Embryonic facial prominence (tissue), 1 donor: ENCODE measurements around the gene NCAM1.

Source experiments
- DNase-seq: peaks from one replicate; pipeline ENCODE4 v3.0.0-alpha.2; 2016; ENCODE audit errors: extremely low spot score

NCAM1 gene

GRCh38 chr11:113085446-113085845 lies 124.2 kb downstream of the NCAM1 start:
- DNase-seq, result no peak

- DNase-seq, result no peak
Observed at GRCh38 chr11:113087706-113088105, 126.5 kb downstream of the NCAM1 start.

- no peak for DNase-seq
Observed at GRCh38 chr11:113090716-113091480, 129.7 kb downstream of the NCAM1 start.

GRCh38 chr11:113091481-113091780 lies 130.2 kb downstream of the NCAM1 start:
- DNase-seq, result no peak

- DNase-seq, result no peak
Observed at GRCh38 chr11:113096648-113097047, 135.4 kb downstream of the NCAM1 start.

- no peak for DNase-seq
Observed at GRCh38 chr11:113103932-113104690, 142.9 kb downstream of the NCAM1 start.

- DNase-seq, result no peak
Observed at GRCh38 chr11:113104691-113105251, 143.6 kb downstream of the NCAM1 start.

GRCh38 chr11:113105592-113105991 lies 144.4 kb downstream of the NCAM1 start:
- no peak for DNase-seq

GRCh38 chr11:113106507-113106906 lies 145.3 kb downstream of the NCAM1 start:
- DNase-seq, result no peak

GRCh38 chr11:113110046-113110445 lies 148.8 kb downstream of the NCAM1 start:
- DNase-seq, result no peak

- DNase-seq, result no peak
Observed at GRCh38 chr11:113111156-113111555, 149.9 kb downstream of the NCAM1 start.

GRCh38 chr11:113112307-113112706 lies 151.1 kb downstream of the NCAM1 start:
- DNase-seq, result no peak

GRCh38 chr11:113113801-113114704 lies 152.8 kb downstream of the NCAM1 start:
- DNase-seq, result no peak

GRCh38 chr11:113114705-113115027 lies 153.4 kb downstream of the NCAM1 start:
- DNase-seq, result no peak

GRCh38 chr11:113118104-113118503 lies 156.9 kb downstream of the NCAM1 start:
- DNase-seq, result no peak

GRCh38 chr11:113119074-113119473 lies 157.9 kb downstream of the NCAM1 start:
- DNase-seq, result no peak

- no peak for DNase-seq
Observed at GRCh38 chr11:113119966-113120736, 158.9 kb downstream of the NCAM1 start.

GRCh38 chr11:113121746-113122145 lies 160.5 kb downstream of the NCAM1 start:
- no peak for DNase-seq

- no peak for DNase-seq
Observed at GRCh38 chr11:113124006-113124405, 162.8 kb downstream of the NCAM1 start.

- DNase-seq, result no peak
Observed at GRCh38 chr11:113124578-113124977, 163.4 kb downstream of the NCAM1 start.

GRCh38 chr11:113129261-113129992 lies 168.2 kb downstream of the NCAM1 start:
- no peak for DNase-seq
